HG02884 (cell line): ENCODE measurements around the gene TFEB.

ENCODE experiments used
- ATAC-seq: cut with Tn5 transposase; IDR thresholded peaks from one replicate; pipeline ENCODE4 v1.9.1; 2021; ENCODE audit warnings: mild to moderate bottlenecking, moderate library complexity; ENCODE audit not compliant: unreplicated experiment

The TFEB gene

GRCh38 chr6:41739041-41739440 is 3.6 kb upstream of the TFEB start:
- no peak for ATAC-seq

GRCh38 chr6:41737591-41738130 is 2.3 kb upstream of the TFEB start:
- ATAC-seq, result no peak

- no peak for ATAC-seq
Observed at GRCh38 chr6:41736800-41737555, 1.6 kb upstream of the TFEB start.

- no peak for ATAC-seq
Observed at GRCh38 chr6:41736186-41736733, 852 bp upstream of the TFEB start.

- ATAC-seq, result peak; percentile 17
Observed at GRCh38 chr6:41734666-41735426, 562 bp downstream of the TFEB start.

GRCh38 chr6:41733707-41734665 is 1.4 kb downstream of the TFEB start:
- no peak for ATAC-seq

GRCh38 chr6:41733360-41733706 is 2.1 kb downstream of the TFEB start:
- ATAC-seq, result no peak

GRCh38 chr6:41732591-41733359 is 2.6 kb downstream of the TFEB start:
- ATAC-seq, result peak; percentile 33

GRCh38 chr6:41732149-41732548 is 3.3 kb downstream of the TFEB start:
- no peak for ATAC-seq

GRCh38 chr6:41731561-41732086 is 3.8 kb downstream of the TFEB start:
- no peak for ATAC-seq

- ATAC-seq, result no peak
Observed at GRCh38 chr6:41730531-41731436, 4.6 kb downstream of the TFEB start.

- no peak for ATAC-seq
Observed at GRCh38 chr6:41729624-41730023, 5.8 kb downstream of the TFEB start.

- ATAC-seq, result no peak
Observed at GRCh38 chr6:41728954-41729353, 6.5 kb downstream of the TFEB start.

GRCh38 chr6:41728073-41728936 is 7.1 kb downstream of the TFEB start:
- no peak for ATAC-seq

- no peak for ATAC-seq
Observed at GRCh38 chr6:41727705-41728072, 7.7 kb downstream of the TFEB start.

- ATAC-seq, result no peak
Observed at GRCh38 chr6:41726876-41727275, 8.5 kb downstream of the TFEB start.

GRCh38 chr6:41724586-41725501 is 10.6 kb downstream of the TFEB start:
- no peak for ATAC-seq
